Measurements from ENCODE around the gene OR52H1. TPM values are rescaled to one million over a fixed set of nuclear protein-coding genes. Genes with fewer than 3 reads are reported as not detected.

OR52H1 gene
- total and polyA plus RNA-seq, 2 experiments from 2014 or later, result 0.28 TPM; not detected in 1

DNA sequence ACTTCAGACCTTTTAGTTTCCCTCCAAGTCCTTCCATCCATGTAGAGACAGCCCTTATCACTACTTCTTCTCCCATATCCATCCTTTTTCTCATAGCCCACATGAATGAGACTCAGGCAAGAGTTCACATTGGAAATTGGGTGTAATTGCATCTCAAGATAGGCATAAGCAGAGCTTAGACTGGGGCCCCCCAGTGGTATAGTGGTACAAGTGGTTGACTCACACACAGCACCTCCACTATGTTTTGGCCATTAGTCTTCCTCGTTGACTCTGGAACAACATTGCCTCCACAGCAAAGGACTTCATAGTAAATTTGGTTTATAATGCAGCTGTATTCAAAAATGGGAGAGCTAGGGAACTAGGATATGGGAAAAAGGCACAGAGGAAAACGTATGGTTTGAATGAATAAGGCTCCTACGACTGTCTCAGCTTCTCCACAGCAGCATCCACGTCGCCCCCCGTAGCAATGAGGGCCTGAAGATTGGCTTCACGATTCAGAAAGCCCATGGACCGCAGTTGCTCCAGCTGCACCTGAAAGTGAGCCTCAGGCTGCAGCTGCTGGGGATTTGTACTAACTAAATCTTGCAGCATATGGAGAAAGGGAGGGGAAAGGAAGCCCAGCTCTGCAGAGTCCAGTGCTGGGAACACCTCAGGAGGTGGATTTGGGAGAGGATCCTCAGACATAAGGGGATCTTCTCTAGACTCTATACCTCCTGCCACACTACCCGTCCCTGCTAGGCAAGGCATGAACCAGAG is 41.0 kb downstream of the OR52H1 start:
- no peaks in the 10 kb centered on the region for H3K36me3 Mint-ChIP-seq (ENCODE audit: low read depth)
- ATAC-seq (no peak), DNase-seq (ENCODE audit: low spot score) (peak; percentile 15)
- H3K4me3 Mint-ChIP-seq, result no peak overlapping the region
- H3K27ac Mint-ChIP-seq, result no peak overlapping the region
- no peaks in the 10 kb centered on the region for H3K4me1 Mint-ChIP-seq
- Histone ChIP-seq H3K27ac (ENCODE audit: low read depth) (no peak overlapping the region), H3K4me3 (no peak overlapping the region), H4K20me1 (replicated peaks; ENCODE audit: insufficient read depth) (no peaks in the 10 kb centered on the region), H3K79me2 (replicated peaks; ENCODE audit: insufficient read depth) (no peaks in the 10 kb centered on the region), H2AFZ (no peak overlapping the region), H3K4me1 (ENCODE audit: insufficient read depth) (no peaks in the 10 kb centered on the region), H3K36me3 (ENCODE audit: insufficient read depth) (no peaks in the 10 kb centered on the region), H3F3A (replicated peaks; ENCODE audit: low read depth) (no peaks in the 10 kb centered on the region), H3K4me2 (no peak overlapping the region), H3K27me3 (ENCODE audit: insufficient read depth) (no peaks in the 10 kb centered on the region), H3K9me2 (ENCODE audit: insufficient read depth) (no peaks in the 10 kb centered on the region; the same call in 1 of the 2 replicates)
- H3K27me3 Mint-ChIP-seq (ENCODE audit: insufficient read depth, low read depth, poor library complexity), result peaks cover 8% of the 10 kb centered on the region
- TF ChIP-seq, protein P1, sequence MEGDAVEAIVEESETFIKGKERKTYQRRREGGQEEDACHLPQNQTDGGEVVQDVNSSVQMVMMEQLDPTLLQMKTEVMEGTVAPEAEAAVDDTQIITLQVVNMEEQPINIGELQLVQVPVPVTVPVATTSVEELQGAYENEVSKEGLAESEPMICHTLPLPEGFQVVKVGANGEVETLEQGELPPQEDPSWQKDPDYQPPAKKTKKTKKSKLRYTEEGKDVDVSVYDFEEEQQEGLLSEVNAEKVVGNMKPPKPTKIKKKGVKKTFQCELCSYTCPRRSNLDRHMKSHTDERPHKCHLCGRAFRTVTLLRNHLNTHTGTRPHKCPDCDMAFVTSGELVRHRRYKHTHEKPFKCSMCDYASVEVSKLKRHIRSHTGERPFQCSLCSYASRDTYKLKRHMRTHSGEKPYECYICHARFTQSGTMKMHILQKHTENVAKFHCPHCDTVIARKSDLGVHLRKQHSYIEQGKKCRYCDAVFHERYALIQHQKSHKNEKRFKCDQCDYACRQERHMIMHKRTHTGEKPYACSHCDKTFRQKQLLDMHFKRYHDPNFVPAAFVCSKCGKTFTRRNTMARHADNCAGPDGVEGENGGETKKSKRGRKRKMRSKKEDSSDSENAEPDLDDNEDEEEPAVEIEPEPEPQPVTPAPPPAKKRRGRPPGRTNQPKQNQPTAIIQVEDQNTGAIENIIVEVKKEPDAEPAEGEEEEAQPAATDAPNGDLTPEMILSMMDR (conservative IDR thresholded peaks at IDR 0.05; ENCODE audit: low read depth in 2 of 2), result peak in 1 of 2 experiments; percentile 21; a peak in 2 of 4 replicates
- TF ChIP-seq REST (IDR thresholded peaks at IDR 0.05; ENCODE audit: unreplicated experiment), result no peak
- H3K9me3 Mint-ChIP-seq, result no peaks in the 10 kb centered on the region

- Histone ChIP-seq H3K4me1 (ENCODE audit: insufficient read depth) (no peaks in the 10 kb centered on the region), H2AFZ (0 out of 2 replicates have a peak overlapping the region, but pooled peaks have one; percentile 56), H3K36me3 (ENCODE audit: insufficient read depth) (no peaks in the 10 kb centered on the region), H3K27me3 (ENCODE audit: insufficient read depth) (no peaks in the 10 kb centered on the region), H3K9me2 (ENCODE audit: insufficient read depth) (no peaks in the 10 kb centered on the region; the same call in 1 of the 2 replicates), H3K4me3 (no peak overlapping the region), H3K27ac (ENCODE audit: low read depth) (no peak overlapping the region), H3F3A (replicated peaks; ENCODE audit: low read depth) (no peaks in the 10 kb centered on the region), H4K20me1 (replicated peaks; ENCODE audit: insufficient read depth) (no peaks in the 10 kb centered on the region), H3K79me2 (replicated peaks; ENCODE audit: insufficient read depth) (no peaks in the 10 kb centered on the region), H3K4me2 (no peak overlapping the region)
- H3K36me3 Mint-ChIP-seq (ENCODE audit: low read depth), result no peaks in the 10 kb centered on the region
- H3K27ac Mint-ChIP-seq, result no peak overlapping the region
- DNase-seq (ENCODE audit: low spot score) (no peak), ATAC-seq (no peak)
- H3K9me3 Mint-ChIP-seq, result no peaks in the 10 kb centered on the region
- no peaks in the 10 kb centered on the region for H3K4me1 Mint-ChIP-seq
- no peak overlapping the region for H3K4me3 Mint-ChIP-seq
- H3K27me3 Mint-ChIP-seq (ENCODE audit: insufficient read depth, low read depth, poor library complexity), result peaks cover 8% of the 10 kb centered on the region
- TF ChIP-seq ZNF331 (CRISPR knock-in tag; IDR thresholded peaks at IDR 0.05; ENCODE audit: low read depth), result no peak
- no peak for TF ChIP-seq STAT1 (IDR thresholded peaks at IDR 0.05; ENCODE audit: unreplicated experiment)
- TF ChIP-seq, protein P1 (conservative IDR thresholded peaks at IDR 0.05; ENCODE audit: low read depth in 2 of 2), result no peak
- no peak for TF ChIP-seq JUNB (IDR thresholded peaks at IDR 0.05; ENCODE audit: unreplicated experiment)
- no peak for TF ChIP-seq POLR2AphosphoS5 (IDR thresholded peaks at IDR 0.05; ENCODE audit: low read depth)
- TF ChIP-seq NANOG (IDR thresholded peaks at IDR 0.05; ENCODE audit: borderline replicate concordance), result no peak
Observed at GRCh38 chr11:5505363-5506048, 42.8 kb downstream of the OR52H1 start.
